GM21515 (cell line): Measurements from ENCODE around the gene PATJ.
"Not testable (repeated sequence)": the region's sequence is repeated elsewhere in the genome, so short reads cannot be mapped to it uniquely, and the experiment has no call there.

Experiments
- ATAC-seq: cut with Tn5 transposase; IDR thresholded peaks from one replicate; pipeline ENCODE4 v1.9.1; 2021; ENCODE audit not compliant: unreplicated experiment

PATJ gene

DNA sequence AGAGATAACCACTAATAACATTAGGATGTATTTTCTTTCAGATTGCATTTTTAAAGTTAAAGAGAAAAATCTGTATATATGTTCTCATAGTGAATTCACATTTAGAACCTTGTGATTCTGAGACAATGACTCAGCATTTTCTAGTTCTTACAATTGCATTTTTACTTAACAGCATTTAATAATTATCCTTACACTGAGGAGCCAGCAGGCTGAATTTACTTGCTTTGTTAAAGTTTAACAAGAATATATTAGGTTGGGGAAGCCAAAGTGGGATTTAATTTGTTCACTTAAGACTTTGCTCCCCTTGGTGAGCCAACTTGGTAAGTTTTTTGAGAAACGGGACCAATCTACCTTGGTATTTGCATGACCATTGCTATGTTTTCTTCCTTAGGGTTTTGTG is 4.5 kb downstream of the PATJ start:
- ATAC-seq, result no peak

DNA sequence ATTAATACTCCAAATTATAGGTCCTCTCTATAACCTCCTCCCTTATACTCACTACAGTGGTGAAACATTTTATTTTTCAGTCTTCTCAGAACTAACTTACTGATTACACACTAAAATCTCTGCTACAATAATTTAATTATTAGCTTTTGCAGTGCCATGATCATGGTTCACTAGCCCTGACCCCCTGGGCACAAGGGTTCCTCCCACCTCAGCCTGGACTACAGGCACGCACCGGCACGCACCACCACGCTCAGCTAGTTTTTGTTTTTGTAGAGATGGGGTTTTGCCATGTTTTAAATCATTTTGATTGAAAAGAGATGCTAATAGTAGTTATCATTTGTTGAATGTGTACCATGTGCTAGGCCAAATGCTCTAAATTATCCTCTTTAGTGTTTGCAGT is 6.3 kb downstream of the PATJ start:
- no peak for ATAC-seq

DNA sequence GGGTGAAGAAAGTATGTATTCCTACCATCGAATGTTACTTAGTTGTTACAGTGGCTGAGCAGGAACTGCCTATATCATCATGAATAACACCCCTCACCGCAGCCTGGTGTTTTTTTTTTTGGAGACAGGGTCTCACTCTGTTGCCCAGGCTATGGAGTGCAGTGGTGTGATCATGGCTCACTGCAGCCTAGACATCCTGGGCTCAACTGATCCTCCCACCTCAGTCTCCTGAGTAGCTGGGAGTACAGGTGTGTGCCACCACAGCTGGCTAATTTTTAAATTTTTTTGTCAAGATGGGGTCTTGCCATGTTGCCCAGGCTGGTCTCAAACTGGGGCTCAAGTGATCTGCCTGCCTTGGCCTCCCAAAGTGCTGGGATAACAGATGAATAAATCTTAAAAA is 7.3 kb downstream of the PATJ start:
- ATAC-seq, result no peak

- ATAC-seq, result no peak
These were observed 10.7 kb downstream of the PATJ start for GRCh38 chr1:61752921-61753389.

- ATAC-seq, result no peak
These were observed 11.8 kb downstream of the PATJ start for GRCh38 chr1:61753998-61754508.

GRCh38 chr1:61754545-61754944 is 12.3 kb downstream of the PATJ start:
- ATAC-seq, result no peak

GRCh38 chr1:61756773-61757172 is 14.5 kb downstream of the PATJ start:
- ATAC-seq, result no peak

- ATAC-seq, result no peak
These were observed 15.7 kb downstream of the PATJ start for GRCh38 chr1:61757950-61758349.

- no peak for ATAC-seq
These were observed 27.9 kb downstream of the PATJ start for GRCh38 chr1:61770131-61770530.

DNA sequence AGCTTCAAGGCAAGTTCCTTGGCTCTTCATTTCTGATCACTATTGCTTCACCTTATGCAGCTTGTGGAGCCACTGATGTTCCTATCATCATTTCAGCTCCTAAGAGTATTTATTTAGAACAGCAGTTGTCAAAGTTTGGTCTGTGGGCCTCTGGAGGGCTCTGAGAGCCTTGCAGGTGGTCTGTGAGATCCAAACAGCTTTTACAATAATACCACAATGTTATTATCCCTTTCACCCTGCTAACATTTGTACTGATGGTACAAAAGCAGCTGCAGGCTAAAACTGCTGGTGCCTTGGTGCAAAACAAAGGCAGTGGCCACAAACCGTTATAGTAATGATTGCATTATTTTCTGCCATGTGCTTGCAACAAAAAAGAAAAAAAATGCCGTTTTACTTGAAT is 33.8 kb downstream of the PATJ start:
- no peak for ATAC-seq

- ATAC-seq, result no peak
These were observed 37.0 kb downstream of the PATJ start for GRCh38 chr1:61779231-61779630.

GRCh38 chr1:61781151-61781550 is 38.9 kb downstream of the PATJ start:
- no peak for ATAC-seq

GRCh38 chr1:61782771-61783170 is 40.5 kb downstream of the PATJ start:
- ATAC-seq, result no peak

DNA sequence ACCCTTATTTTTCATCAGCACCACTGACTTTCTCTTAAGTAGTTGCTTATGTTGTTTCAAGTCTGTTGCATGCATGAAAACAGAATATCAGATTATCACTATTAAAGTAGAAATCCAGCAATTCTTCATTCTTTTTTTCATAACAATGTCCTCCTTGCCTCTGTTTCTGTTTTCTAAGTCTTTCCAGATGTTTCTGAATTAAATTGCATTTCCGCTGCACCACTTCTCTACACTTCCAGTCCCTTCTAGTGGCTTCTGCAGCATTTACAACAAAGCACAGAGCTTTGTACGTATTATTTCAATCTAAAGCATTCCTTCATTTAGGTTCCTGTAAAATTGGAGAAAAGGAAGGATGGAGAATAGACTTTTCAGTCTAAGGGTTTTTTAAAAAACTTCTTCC is 42.4 kb downstream of the PATJ start:
- no peak for ATAC-seq

DNA sequence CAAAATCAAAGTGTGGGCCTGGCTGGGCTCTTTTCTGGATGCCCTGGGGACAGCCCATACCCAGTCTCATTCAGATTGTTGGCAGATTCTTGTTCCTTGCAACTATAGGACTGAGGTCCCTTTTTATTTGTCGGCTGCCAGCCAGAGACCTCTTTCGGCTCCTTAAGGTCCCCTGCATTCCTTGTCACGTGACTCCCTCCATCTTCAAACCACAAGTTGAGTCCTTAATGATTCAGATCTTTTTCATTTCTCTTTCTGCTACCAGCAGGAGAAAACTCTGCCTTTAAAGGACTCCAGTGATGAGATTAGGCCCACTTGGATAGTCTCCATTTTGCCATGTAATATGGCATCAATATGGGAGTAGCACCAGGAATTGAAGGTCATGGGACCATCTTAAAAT is 48.6 kb downstream of the PATJ start:
- no peak for ATAC-seq

GRCh38 chr1:61797045-61797755 is 54.9 kb downstream of the PATJ start:
- no peak for ATAC-seq

DNA sequence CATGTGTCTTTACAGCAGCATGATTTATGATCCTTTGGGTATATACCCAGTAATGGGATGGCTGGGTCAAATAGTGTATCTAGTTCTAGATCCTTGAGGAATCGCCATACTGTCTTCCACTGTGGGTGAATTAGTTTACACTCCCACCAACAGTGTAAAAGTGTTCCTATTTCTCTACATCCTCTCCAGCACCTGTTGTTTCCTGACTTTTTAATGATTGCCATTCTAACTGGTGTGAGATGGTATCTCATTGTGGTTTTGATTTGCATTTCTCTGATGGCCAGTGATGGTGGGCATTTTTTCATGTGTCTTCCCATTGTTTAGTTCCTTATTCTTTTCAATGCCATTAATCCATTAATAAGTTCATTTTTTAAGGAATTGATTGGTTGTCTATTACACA is 58.8 kb downstream of the PATJ start:
- not testable (repeated sequence) for ATAC-seq

- no peak for ATAC-seq
These were observed 65.4 kb downstream of the PATJ start for GRCh38 chr1:61807606-61808140.

DNA sequence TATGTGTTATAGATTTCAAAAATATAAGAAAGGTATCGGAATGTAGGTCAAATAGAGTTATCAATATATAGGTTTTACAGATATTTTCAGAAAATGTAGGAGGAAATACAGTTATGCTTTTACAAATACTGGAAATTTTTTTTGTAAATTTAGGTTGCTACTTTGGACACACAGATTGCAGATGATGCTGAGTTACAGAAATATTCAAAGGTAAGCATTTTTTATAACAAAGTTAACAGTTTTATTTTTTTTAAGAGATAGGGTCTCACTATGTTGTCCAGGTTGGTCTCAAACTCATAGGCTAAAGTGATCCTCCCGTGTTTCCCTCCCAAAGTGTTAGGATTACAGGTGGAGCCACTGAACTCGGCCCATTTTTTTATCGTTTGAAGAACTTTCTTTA is 66.0 kb downstream of the PATJ start:
- ATAC-seq, result no peak

GRCh38 chr1:61808968-61809367 is 66.7 kb downstream of the PATJ start:
- ATAC-seq, result no peak

- no peak for ATAC-seq
These were observed 70.6 kb downstream of the PATJ start for GRCh38 chr1:61812916-61813315.

DNA sequence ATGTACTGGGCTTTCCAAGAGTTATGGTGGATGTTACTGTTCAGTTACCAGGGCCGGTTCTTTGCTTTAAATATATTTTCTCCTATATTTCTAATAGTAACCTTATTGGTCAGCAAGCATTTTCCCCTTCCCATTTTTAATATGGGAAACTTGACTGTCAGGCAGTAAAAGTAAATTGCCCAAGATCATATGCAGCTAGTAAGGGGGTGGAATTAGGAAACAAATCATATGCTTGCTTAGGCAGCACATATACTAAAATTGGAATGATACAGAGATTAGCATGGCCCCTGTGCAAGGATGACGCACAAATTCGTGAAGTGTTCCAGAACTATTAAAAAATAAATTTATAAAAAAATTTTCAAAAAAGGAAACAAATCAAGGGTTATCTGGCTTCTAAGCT is 73.9 kb downstream of the PATJ start:
- ATAC-seq, result no peak

DNA sequence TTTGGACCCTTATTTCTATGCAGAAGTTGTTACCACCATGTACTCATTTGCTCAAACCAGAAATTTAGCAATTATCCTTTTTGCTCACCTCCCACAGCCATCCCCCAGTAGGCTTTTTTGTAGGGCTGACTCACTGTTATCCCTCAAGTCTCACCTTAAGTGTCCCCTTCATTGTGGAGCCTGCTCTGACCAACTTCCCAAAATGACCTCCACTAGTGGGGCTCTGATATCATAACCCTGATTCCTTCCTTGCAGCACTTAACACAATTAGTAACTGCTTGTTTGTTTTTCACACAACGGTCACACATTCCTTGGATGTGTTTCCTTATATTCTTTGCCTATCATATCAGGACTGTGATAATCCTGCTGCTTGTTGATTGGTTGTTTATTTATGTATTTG is 76.7 kb downstream of the PATJ start:
- ATAC-seq, result no peak
